Right lobe of liver (tissue), 6 donors: ENCODE measurements around the gene DENND6A. TPM values are rescaled to one million over a fixed set of nuclear protein-coding genes. Genes with fewer than 3 reads are reported as not detected.
"Not testable (repeated sequence)": the region's sequence is repeated elsewhere in the genome, so short reads cannot be mapped to it uniquely, and the experiment has no call there.

ENCODE experiments used
- ATAC-seq, 4 donors: fragments of 200-7000 bp; cut with Tn5 transposase; one replicate each; pipeline ENCODE4 v1.9.1; 2020; ENCODE audit warnings: mild to moderate bottlenecking in 4 of 4, moderate library complexity in 4 of 4
- DNase-seq, 3 donors: peaks; one replicate each; pipeline ENCODE4 v3.0.0-alpha.2; 2020
- H3K27ac ChIP-seq, 3 donors: fragments of 200-600 bp; one replicate each; pipeline ENCODE4 v1.8.0; 2022
- H3K27me3 ChIP-seq, 2 donors: fragments of 200-600 bp; one replicate each; pipeline ENCODE4 v1.8.0; 2022
- H3K36me3 ChIP-seq, 4 donors: fragments of 200-600 bp; sonication (generic) in 1 of 4; one replicate each; pipeline versions ENCODE4 v1.5.1 to v1.8.0; 2017 to 2022; ENCODE audit warnings: control low read depth in 1 of 4
- H3K4me1 ChIP-seq, 4 donors: fragments of 200-600 bp; sonication (generic) in 1 of 4; one replicate each; pipeline versions ENCODE4 v1.5.1 to v1.8.0; 2017 to 2022; ENCODE audit warnings: control low read depth in 1 of 4
- H3K4me3 ChIP-seq, 3 donors: fragments of 200-600 bp; one replicate each; pipeline ENCODE4 v1.8.0; 2022
- H3K9me3 ChIP-seq, 4 donors: fragments of 200-600 bp; sonication (generic) in 1 of 4; one replicate each; pipeline versions ENCODE4 v1.5.1 to v1.8.0; 2017 to 2022; ENCODE audit warnings: control low read depth in 1 of 4
- CTCF ChIP-seq, 4 donors: fragments of 200-600 bp in 3 of 4; fragments of 450-650 bp in 1 of 4; IDR thresholded peaks; one replicate each; pipeline versions ENCODE4 v1.5.1 to v1.8.0; 2016 to 2022; ENCODE audit warnings: antibody characterized with exemption in 4 of 4, mild to moderate bottlenecking in 2 of 4
- POLR2A ChIP-seq: fragments of 450-650 bp; IDR thresholded peaks from one replicate; pipeline ENCODE4 v1.6.1; 2017; ENCODE audit warnings: antibody characterized with exemption, mild to moderate bottlenecking
- WGBS: methylation state at CpG from one replicate; pipeline ENCODE4 v1.1.6; 2018; ENCODE audit warnings: low coverage, low lambda C conversion rate; ENCODE audit not compliant: insufficient coverage; ENCODE audit errors: missing lambda C conversion rate; 5-methylcytosine and 5-hydroxymethylcytosine counted together
- intact Hi-C, 2 donors: fragments of 100-400 bp; cut with DNase I; formaldehyde crosslinking; loops; one replicate each; pipeline versions ENCODE4 v1.11.2 to v1.14.1; 2022
- total RNA-seq, 6 experiments: library from RNA; depleted of rRNA in 2 of 6; stranded (reverse); fragments of >200 nt in 2 of 6; fragmentation: NEBNext Ultra II Directional in 3 of 6; extraction: Animal tissue kit (Norgen Biotek cat#: 25700) in 3 of 6; gene quantifications; one replicate each; pipeline versions ENCODE4 v1.1.0 to v1.2.4, GENCODE V29; 2016 to 2023
- donor health status: DM: no; HTN: yes; CAD: no.
- donor health status: DM: no; HTN: no; CAD: no.
- donor health status: DM: no; HTN: no; CAD: no.
- donor health status: DM: no; HTN: yes; CAD: no.
- donor health status: DM: no; HTN: yes; CAD: no.

Gene DENND6A
- total RNA-seq, 6 experiments from 2014 or later = 5.5 to 11.0 (median 9.2) TPM

GRCh38 chr3:57696801-57697321 is 4.0 kb upstream of the DENND6A start:
- no peaks in the 10 kb centered on the region for H3K36me3 ChIP-seq
- ATAC-seq (no peak), DNase-seq (no peak)
- no peak overlapping the region for H3K4me3 ChIP-seq
- H3K27me3 ChIP-seq = no peaks in the 10 kb centered on the region
- 49% methylated on average over 3 of the region's 3 CpGs for WGBS
- no peak for TF ChIP-seq CTCF (IDR thresholded peaks at IDR 0.05)
- TF ChIP-seq POLR2A = no peak
- peaks cover 0 to 3% (median 1%) of the 10 kb centered on the region in 4 donors for H3K4me1 ChIP-seq
- intact Hi-C loops = no loop called here
- H3K9me3 ChIP-seq = no peaks in the 10 kb centered on the region
- no peak overlapping the region for H3K27ac ChIP-seq

- WGBS = 90% methylated on average over 13 of the region's 13 CpGs
- intact Hi-C loops = no loop called here
- ATAC-seq = no peak
- Histone ChIP-seq H3K9me3 (no peaks in the 10 kb centered on the region), H3K27ac (no peak overlapping the region), H3K4me3 (no peak overlapping the region), H3K27me3 (no peaks in the 10 kb centered on the region), H3K4me1 (peaks cover 0 to 5% (median 2%) of the 10 kb centered on the region in 4 donors), H3K36me3 (no peaks in the 10 kb centered on the region)
- no peak for TF ChIP-seq POLR2A
- no peak for TF ChIP-seq CTCF (IDR thresholded peaks at IDR 0.05)
- no peak for DNase-seq
Observed at GRCh38 chr3:57694146-57694545, 1.3 kb upstream of the DENND6A start.

- Histone ChIP-seq H3K27ac (peak overlapping the region; percentile 71 to 97 (median 96)), H3K4me3 (peak overlapping the region; percentile 90 to 95 (median 94))
- H3K27me3 ChIP-seq, H3K9me3 ChIP-seq, intact Hi-C loops, H3K4me1 ChIP-seq, H3K36me3 ChIP-seq, DNase-seq: not testable (repeated sequence)
- peak in 1 of 4 donors; percentile 44 for ATAC-seq
- WGBS = 5% methylated on average over 9 of the region's 9 CpGs
Observed at GRCh38 chr3:57692133-57692395, 813 bp downstream of the DENND6A start.

- WGBS = 40% methylated on average over 19 of the region's 19 CpGs
Observed at GRCh38 chr3:57691411-57692132, 1.3 kb downstream of the DENND6A start.

More at GRCh38 chr3:57691411-57692132, 1.3 kb downstream of the DENND6A start:
- H3K27me3 ChIP-seq = no peaks in the 10 kb centered on the region
- intact Hi-C loops = no loop called here
- peak overlapping the region; percentile 90 to 95 (median 94) for H3K4me3 ChIP-seq
- DNase-seq = no peak
- H3K9me3 ChIP-seq = no peaks in the 10 kb centered on the region
- H3K27ac ChIP-seq = peak overlapping the region; percentile 71 to 97 (median 96)
- no peak for ATAC-seq
- no peak for TF ChIP-seq POLR2A
- no peak for TF ChIP-seq CTCF (IDR thresholded peaks at IDR 0.05)
- peaks cover 0 to 5% (median 2%) of the 10 kb centered on the region in 4 donors for H3K4me1 ChIP-seq
- no peaks in the 10 kb centered on the region for H3K36me3 ChIP-seq
